IMR-90 (cell line): ENCODE data around the gene P3R3URF. TPM values are rescaled to one million over a fixed set of nuclear protein-coding genes. Genes with fewer than 3 reads are reported as not detected.

ENCODE experiments used
- ATAC-seq: fragments of 200-7000 bp; cut with Tn5 transposase; 2 replicates; pipeline ENCODE4 v1.9.1; 2020; ENCODE audit warnings: low read depth, mild to moderate bottlenecking, moderate library complexity
- BruUV-seq: library from RNA; stranded (reverse); fragments of 400-500 nt; replicated peaks from 2 replicates; lab custom pipeline; 2021; lab: Mats Ljungman, UMichigan
- CTCF ChIA-PET: fragments of 300-600 bp; formaldehyde crosslinking; extraction: SDS; loops from one replicate; lab custom pipeline; 2021; ENCODE audit warnings: antibody characterized with exemption; lab: Yijun Ruan, JAX
- POLR2A ChIA-PET: fragments of 300-600 bp; sonication (Branson Sonifier 250); formaldehyde crosslinking; loops from one replicate; lab custom pipeline; 2022; ENCODE audit warnings: antibody characterized with exemption; ENCODE audit not compliant: unreplicated experiment; lab: Charles Lee
- DNase-seq: peaks from one replicate; pipeline ENCODE4 v3.0.0; 2013
- H2AFZ ChIP-seq: replicated peaks from 2 replicates; pipeline ENCODE3; 2013; ENCODE audit warnings: low read length, mild to moderate bottlenecking; ENCODE audit not compliant: poor library complexity
- H2AK5ac ChIP-seq: 2 replicates; pipeline ENCODE4 v1.6.1; 2013; ENCODE audit warnings: low read depth, low read length, inconsistent platforms
- H2AK9ac ChIP-seq: replicated peaks from 2 replicates; pipeline ENCODE3; 2013; ENCODE audit warnings: mild to moderate bottlenecking, low read depth, low read length, moderate library complexity; ENCODE audit not compliant: poor library complexity
- H2BK120ac ChIP-seq: 2 replicates; pipeline ENCODE4 v1.6.1; 2013; ENCODE audit warnings: low read depth, low read length, inconsistent platforms
- H2BK15ac ChIP-seq: 3 replicates; pipeline ENCODE4 v1.6.1; 2013; ENCODE audit warnings: low read depth, low read length, inconsistent platforms
- H2BK20ac ChIP-seq: 2 replicates; pipeline ENCODE4 v1.6.1; 2013; ENCODE audit warnings: low read depth, mild to moderate bottlenecking, inconsistent platforms, low read length, moderate library complexity
- H2BK5ac ChIP-seq: 2 replicates; pipeline ENCODE4 v1.6.1; 2013; ENCODE audit warnings: mild to moderate bottlenecking, low read depth, low read length, inconsistent platforms; ENCODE audit not compliant: poor library complexity, severe bottlenecking
- H3K14ac ChIP-seq: replicated peaks from 2 replicates; pipeline ENCODE4 v1.6.1; 2013; ENCODE audit warnings: low read depth, low read length, inconsistent platforms
- H3K18ac ChIP-seq: 2 replicates; pipeline ENCODE4 v1.6.1; 2013; ENCODE audit warnings: low read depth, low read length, control low read depth
- H3K23ac ChIP-seq: 2 replicates; pipeline ENCODE4 v1.6.1; 2013; ENCODE audit warnings: low read depth, low read length, inconsistent platforms
- H3K27ac ChIP-seq: 2 replicates; pipeline ENCODE4 v1.5.1; 2013; ENCODE audit warnings: mild to moderate bottlenecking, control low read depth, low read length; ENCODE audit not compliant: insufficient read depth
- H3K27me3 ChIP-seq: 2 replicates; pipeline ENCODE4 v1.6.1; 2013; ENCODE audit warnings: low read length; ENCODE audit not compliant: control insufficient read depth, insufficient read depth
- H3K36me3 ChIP-seq: 2 replicates; pipeline ENCODE4 v1.6.1; 2013; ENCODE audit warnings: low read length, mixed read lengths; ENCODE audit not compliant: control insufficient read depth, insufficient read depth
- H3K4ac ChIP-seq: 2 replicates; pipeline ENCODE4 v1.6.1; 2013; ENCODE audit warnings: low read depth, low read length, inconsistent platforms
- H3K4me1 ChIP-seq: 2 replicates; pipeline ENCODE4 v1.6.1; 2013; ENCODE audit warnings: low read length, mixed read lengths; ENCODE audit not compliant: control insufficient read depth, insufficient read depth
- H3K4me2 ChIP-seq: 2 replicates; pipeline ENCODE4 v1.6.1; 2013; ENCODE audit warnings: low read depth, mild to moderate bottlenecking, control low read depth, low read length, moderate library complexity
- H3K4me3 ChIP-seq: 2 replicates; pipeline ENCODE4 v1.5.1; 2013; ENCODE audit warnings: low read depth, mild to moderate bottlenecking, control low read depth, low read length, moderate library complexity; ENCODE audit not compliant: insufficient read depth
- H3K56ac ChIP-seq: 2 replicates; pipeline ENCODE4 v1.6.1; 2013; ENCODE audit warnings: low read length, inconsistent platforms; ENCODE audit not compliant: insufficient read depth; ENCODE audit errors: extremely low read depth
- H3K79me1 ChIP-seq, 2 experiments: 2 replicates each; pipeline ENCODE4 v1.6.1; 2013; ENCODE audit warnings: low read length in 2 of 2, inconsistent platforms in 1 of 2, low read depth in 1 of 2
- H3K9ac ChIP-seq: 2 replicates; pipeline ENCODE4 v1.6.1; 2013; ENCODE audit warnings: low read depth, low read length, control low read depth
- H3K9me1 ChIP-seq: 2 replicates; pipeline ENCODE4 v1.6.1; 2013; ENCODE audit warnings: low read length, inconsistent platforms; ENCODE audit not compliant: insufficient read depth
- H3K9me3 ChIP-seq: 2 replicates; pipeline ENCODE4 v1.6.1; 2013; ENCODE audit warnings: low read length; ENCODE audit not compliant: control insufficient read depth, insufficient read depth
- H4K20me1 ChIP-seq: 2 replicates; pipeline ENCODE4 v1.6.1; 2013; ENCODE audit warnings: low read length, inconsistent platforms; ENCODE audit not compliant: insufficient read depth
- H4K5ac ChIP-seq: 2 replicates; pipeline ENCODE4 v1.6.1; 2013; ENCODE audit warnings: mild to moderate bottlenecking, low read depth, low read length, control low read depth
- H4K8ac ChIP-seq, 2 experiments: 2 replicates each; pipeline ENCODE4 v1.6.1; 2013; ENCODE audit warnings: low read depth in 2 of 2, low read length in 2 of 2, control low read depth in 1 of 2, inconsistent platforms in 1 of 2
- H4K91ac ChIP-seq: 2 replicates; pipeline ENCODE4 v1.6.1; 2013; ENCODE audit warnings: low read depth, low read length, inconsistent platforms; ENCODE audit not compliant: insufficient read depth
- BHLHE40 ChIP-seq: fragments of 150-350 bp; IDR thresholded peaks from 2 replicates; pipeline ENCODE4 v1.6.1; 2016; ENCODE audit warnings: mild to moderate bottlenecking, low read depth, low read length
- CEBPB ChIP-seq: IDR thresholded peaks from 2 replicates; pipeline ENCODE4 v1.6.1; 2012; ENCODE audit warnings: low read depth, low read length, improper control_type of control experiment
- FOS ChIP-seq: fragments of 150-350 bp; IDR thresholded peaks from 2 replicates; pipeline ENCODE4 v1.6.1; 2016; ENCODE audit warnings: low read depth, low read length
- MAFK ChIP-seq: IDR thresholded peaks from 2 replicates; pipeline ENCODE4 v1.6.1; 2012; ENCODE audit warnings: low read depth, low read length, improper control_type of control experiment
- MAZ ChIP-seq: IDR thresholded peaks from 2 replicates; pipeline ENCODE4 v1.6.1; 2012; ENCODE audit warnings: low read depth, mild to moderate bottlenecking, low read length, improper control_type of control experiment, moderate library complexity, borderline replicate concordance
- NFE2L2 ChIP-seq: fragments of 150-350 bp; IDR thresholded peaks from 2 replicates; pipeline ENCODE4 v1.6.1; 2016; ENCODE audit warnings: low read depth, mild to moderate bottlenecking, low read length
- POLR2A ChIP-seq: IDR thresholded peaks from 2 replicates; pipeline ENCODE4 v1.6.1; 2012; ENCODE audit warnings: mild to moderate bottlenecking, low read depth, low read length
- RAD21 ChIP-seq: IDR thresholded peaks from 2 replicates; pipeline ENCODE4 v1.6.1; 2012; ENCODE audit warnings: low read length, improper control_type of control experiment
- RCOR1 ChIP-seq: IDR thresholded peaks from 2 replicates; pipeline ENCODE4 v1.6.1; 2012; ENCODE audit warnings: mild to moderate bottlenecking, low read length, improper control_type of control experiment; ENCODE audit not compliant: insufficient replicate concordance
- RFX5 ChIP-seq: IDR thresholded peaks from 2 replicates; pipeline ENCODE4 v1.8.0; 2012; ENCODE audit warnings: low read depth, mild to moderate bottlenecking, low read length, moderate library complexity
- SMC3 ChIP-seq: fragments of 150-350 bp; IDR thresholded peaks from 2 replicates; pipeline ENCODE4 v1.6.1; 2016; ENCODE audit warnings: low read depth, mild to moderate bottlenecking, antibody characterized with exemption, low read length, moderate library complexity
- WGBS, 2 experiments: methylation state at CpG; one replicate each; pipeline versions ENCODE4 v1.1.5 to v1.1.7; 2013; ENCODE audit warnings: missing lambda C conversion rate in 2 of 2; ENCODE audit not compliant: insufficient read length in 1 of 2; ENCODE audit errors: extremely low coverage in 2 of 2; 5-methylcytosine and 5-hydroxymethylcytosine counted together
- dilution Hi-C: fragments of 300-500 bp; cut with HindIII; formaldehyde crosslinking; loops from one replicate; pipeline ENCODE4 v1.14.3; 2018; ENCODE audit warnings: low sequenced_read_pairs; ENCODE audit not compliant: unreplicated experiment
- in situ Hi-C: fragments of 300-500 bp; cut with MboI; formaldehyde crosslinking; loops from 3 replicates; pipeline ENCODE4 v1.14.3; 2019; ENCODE audit warnings: low sequenced_read_pairs, inconsistent platforms, mixed read lengths
- intact Hi-C: fragments of 100-400 bp; cut with micrococcal nuclease; formaldehyde crosslinking; loops from 2 replicates; pipeline ENCODE4 v1.10.0; 2022
- polyA plus RNA-seq, 3 experiments: library from polyadenylated mRNA; depleted of rRNA; stranded (reverse); fragments of >200 nt; gene quantifications; 2 replicates each; pipeline ENCODE4 v1.2.3, GENCODE V29; 2012; ENCODE audit warnings: low replicate concordance in 1 of 3
- total RNA-seq: library from RNA; depleted of rRNA; stranded (reverse); fragments of >200 nt; gene quantifications from 2 replicates; pipeline ENCODE4 v1.2.3, GENCODE V29; 2012
- TF ChIP-seq, protein P1 (sequence below): fragments of 150-350 bp; IDR thresholded peaks from 2 replicates; pipeline ENCODE4 v1.6.1; 2017; ENCODE audit warnings: mild to moderate bottlenecking, antibody characterized with exemption, low read length, low read depth
- TF ChIP-seq, protein P2 (sequence below): conservative IDR thresholded peaks from 2 replicates; pipeline ENCODE4 v1.5.1; 2012; ENCODE audit warnings: mild to moderate bottlenecking, low read depth, low read length, improper control_type of control experiment

P3R3URF gene
- total and polyA plus RNA-seq, 2 of the 4 experiments (the other 2 are of a cell fraction) = not detected

- peak overlapping the region; percentile 10; the same call in 1 of the 2 replicates for H4K91ac ChIP-seq
- peak overlapping the region; percentile 56 for H2AFZ ChIP-seq
- H3K79me1 ChIP-seq = no peaks in the 10 kb centered on the region
- dilution Hi-C loops = loop anchor here (25.0 kb wide), 1 partner anchor 142 kb away; no protein-coding TSS in a partner anchor
- no peak overlapping the region for H3K18ac ChIP-seq
- H3K27me3 ChIP-seq = no peaks in the 10 kb centered on the region
- no peak overlapping the region for H3K4me3 ChIP-seq
- peak; percentile 88 for ATAC-seq
- H2AK9ac ChIP-seq = no peak overlapping the region
- peak overlapping the region in 1 of 2 experiments; percentile 45; a peak in 2 of 4 replicates for H4K8ac ChIP-seq
- H3K4ac ChIP-seq = peak overlapping the region; percentile 42
- H3K4me2 ChIP-seq = no peak overlapping the region
- H3K36me3 ChIP-seq = no peaks in the 10 kb centered on the region
- H4K20me1 ChIP-seq = no peaks in the 10 kb centered on the region
- no peak overlapping the region for H2AK5ac ChIP-seq
- H3K23ac ChIP-seq = 0 out of 2 replicates have a peak overlapping the region, but pooled peaks have one; percentile 11
- ChIA-PET POLR2A (no interaction called here), CTCF (interaction anchor here (0.6 to 1.0 kb wide), 3 partner anchors 78 to 141 kb away, joined by 3 to 7 read pairs (median 4); no protein-coding TSS in a partner anchor)
- H2BK20ac ChIP-seq = peak overlapping the region; percentile 30; the same call in 1 of the 2 replicates
- peak overlapping the region; percentile 23 for H2BK120ac ChIP-seq
- no peak overlapping the region for H4K5ac ChIP-seq
- no TSS peak for BruUV-seq
- H3K9ac ChIP-seq = no peak overlapping the region
- H3K27ac ChIP-seq = no peak overlapping the region
- peaks cover 16% of the 10 kb centered on the region for H3K4me1 ChIP-seq
- H3K14ac ChIP-seq = peak overlapping the region; percentile 51; the same call in 1 of the 2 replicates
- no peaks in the 10 kb centered on the region for H3K9me3 ChIP-seq
- peak; percentile 97 for TF ChIP-seq SMC3
- TF ChIP-seq, protein P1, sequence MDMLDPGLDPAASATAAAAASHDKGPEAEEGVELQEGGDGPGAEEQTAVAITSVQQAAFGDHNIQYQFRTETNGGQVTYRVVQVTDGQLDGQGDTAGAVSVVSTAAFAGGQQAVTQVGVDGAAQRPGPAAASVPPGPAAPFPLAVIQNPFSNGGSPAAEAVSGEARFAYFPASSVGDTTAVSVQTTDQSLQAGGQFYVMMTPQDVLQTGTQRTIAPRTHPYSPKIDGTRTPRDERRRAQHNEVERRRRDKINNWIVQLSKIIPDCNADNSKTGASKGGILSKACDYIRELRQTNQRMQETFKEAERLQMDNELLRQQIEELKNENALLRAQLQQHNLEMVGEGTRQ = no peak
- TF ChIP-seq BHLHE40 = no peak
- TF ChIP-seq RAD21 = peak; percentile 98
- TF ChIP-seq RFX5 = no peak
- TF ChIP-seq, protein P2, sequence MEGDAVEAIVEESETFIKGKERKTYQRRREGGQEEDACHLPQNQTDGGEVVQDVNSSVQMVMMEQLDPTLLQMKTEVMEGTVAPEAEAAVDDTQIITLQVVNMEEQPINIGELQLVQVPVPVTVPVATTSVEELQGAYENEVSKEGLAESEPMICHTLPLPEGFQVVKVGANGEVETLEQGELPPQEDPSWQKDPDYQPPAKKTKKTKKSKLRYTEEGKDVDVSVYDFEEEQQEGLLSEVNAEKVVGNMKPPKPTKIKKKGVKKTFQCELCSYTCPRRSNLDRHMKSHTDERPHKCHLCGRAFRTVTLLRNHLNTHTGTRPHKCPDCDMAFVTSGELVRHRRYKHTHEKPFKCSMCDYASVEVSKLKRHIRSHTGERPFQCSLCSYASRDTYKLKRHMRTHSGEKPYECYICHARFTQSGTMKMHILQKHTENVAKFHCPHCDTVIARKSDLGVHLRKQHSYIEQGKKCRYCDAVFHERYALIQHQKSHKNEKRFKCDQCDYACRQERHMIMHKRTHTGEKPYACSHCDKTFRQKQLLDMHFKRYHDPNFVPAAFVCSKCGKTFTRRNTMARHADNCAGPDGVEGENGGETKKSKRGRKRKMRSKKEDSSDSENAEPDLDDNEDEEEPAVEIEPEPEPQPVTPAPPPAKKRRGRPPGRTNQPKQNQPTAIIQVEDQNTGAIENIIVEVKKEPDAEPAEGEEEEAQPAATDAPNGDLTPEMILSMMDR = peak; percentile 96
- TF ChIP-seq MAZ = peak; percentile 71; the same call in 1 of the 2 replicates
- TF ChIP-seq FOS = no peak
- no peak for TF ChIP-seq CEBPB
- no peak for TF ChIP-seq RCOR1
- no peak for TF ChIP-seq MAFK
- TF ChIP-seq POLR2A = peak; percentile 47
- TF ChIP-seq NFE2L2 = no peak
- intact Hi-C loops = loop anchor here (1.0 to 5.0 kb wide), 5 partner anchors 44 to 297 kb away; no protein-coding TSS in a partner anchor
- no peak overlapping the region for H2BK5ac ChIP-seq
- 0% methylated on average over 3 of the region's 10 CpGs; no CpG with 5 or more reads in 1 of the 2 experiments for WGBS, 2 experiments
- H3K56ac ChIP-seq = no peak overlapping the region
- H3K9me1 ChIP-seq = peaks cover 21% of the 10 kb centered on the region
- in situ Hi-C loops = loop anchor here (5.0 kb wide), 1 partner anchor 142 kb away; no protein-coding TSS in a partner anchor
- no peak overlapping the region for H2BK15ac ChIP-seq
- peak; percentile 85 for DNase-seq
These were observed 3.1 kb upstream of the P3R3URF start for GRCh38 chr1:46179138-46180081.
